ENCODE data around the gene THSD7B.

Gene THSD7B

GRCh38 chr2:137367361-137367760 is 602.0 kb downstream of the THSD7B start:
- DNase-seq (ENCODE audit: low read depth in 3 of 3): no peak

- no peak for DNase-seq (ENCODE audit: low read depth in 3 of 3)
Measured at GRCh38 chr2:137369106-137369505, 603.8 kb downstream of the THSD7B start.

- no peak for DNase-seq (ENCODE audit: low read depth in 3 of 3)
Measured at GRCh38 chr2:137379186-137379585, 613.8 kb downstream of the THSD7B start.

DNA sequence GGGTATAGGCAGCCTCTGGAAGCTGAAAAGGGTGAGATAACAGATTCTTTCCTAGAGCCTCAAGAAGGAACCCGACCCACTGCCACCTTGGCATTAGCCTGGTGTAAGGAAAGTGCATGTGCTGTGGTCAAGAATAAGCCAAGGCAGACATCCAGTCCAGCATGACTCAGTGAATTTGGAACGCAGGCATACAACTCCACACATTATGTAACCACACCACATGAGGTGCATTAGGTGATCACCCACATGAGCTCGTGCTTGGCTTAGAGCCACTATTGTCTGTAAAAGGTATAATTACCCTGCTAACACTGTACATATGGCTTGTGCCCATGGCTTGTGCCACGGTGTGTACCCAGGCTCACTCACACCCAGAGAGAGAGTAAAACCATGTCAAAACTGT is 615.3 kb downstream of the THSD7B start:
- DNase-seq (ENCODE audit: low read depth in 3 of 3): no peak

- no peak for DNase-seq (ENCODE audit: low read depth in 3 of 3)
Measured at GRCh38 chr2:137381731-137382130, 616.4 kb downstream of the THSD7B start.

DNA sequence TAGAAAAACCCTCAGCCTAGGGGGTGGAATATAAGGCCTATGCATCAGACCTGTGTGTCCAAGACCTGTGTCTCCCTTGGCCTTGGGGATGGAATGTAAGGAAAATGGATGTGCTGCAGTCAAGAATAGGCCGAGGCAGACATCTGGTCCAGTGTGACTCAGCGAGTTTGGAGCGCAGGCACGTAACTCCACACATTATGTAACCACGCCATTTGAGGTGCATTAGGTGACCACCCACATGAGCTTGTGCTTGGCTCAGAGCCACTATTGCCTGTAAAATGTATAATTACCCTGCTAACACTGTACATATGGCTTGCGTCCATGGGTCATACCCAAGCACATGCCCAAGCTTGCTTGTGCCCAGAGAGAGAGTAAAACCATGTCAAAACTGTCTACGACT is 618.0 kb downstream of the THSD7B start:
- DNase-seq (ENCODE audit: low read depth in 3 of 3): no peak

DNA sequence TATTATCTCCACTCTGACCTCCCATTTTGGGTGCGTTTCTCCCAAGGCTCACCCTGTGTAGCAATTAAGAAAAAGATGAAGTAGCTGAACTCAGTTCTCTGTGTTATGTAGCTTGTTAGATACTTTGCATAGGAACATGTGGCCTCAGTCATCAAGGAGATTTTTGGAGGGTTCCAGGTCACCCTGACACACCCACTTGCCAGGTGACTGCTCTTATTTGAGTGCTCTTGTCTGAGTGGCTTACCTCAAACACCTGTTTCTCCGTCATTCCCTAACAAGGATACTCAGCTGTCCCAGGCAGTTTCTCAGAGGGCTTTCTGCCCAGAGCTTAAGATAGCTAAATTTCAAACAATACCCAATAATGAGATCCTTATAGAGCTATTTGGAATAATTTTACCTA is 621.7 kb downstream of the THSD7B start:
- no peak for DNase-seq (ENCODE audit: low read depth in 3 of 3)

- no peak for DNase-seq (ENCODE audit: low read depth in 3 of 3)
Measured at GRCh38 chr2:137405496-137405895, 640.2 kb downstream of the THSD7B start.

- no peak for DNase-seq (ENCODE audit: low read depth in 3 of 3)
Measured at GRCh38 chr2:137411585-137411984, 646.2 kb downstream of the THSD7B start.

GRCh38 chr2:137420744-137421143 is 655.4 kb downstream of the THSD7B start:
- no peak for DNase-seq (ENCODE audit: low read depth in 3 of 3)

GRCh38 chr2:137435162-137435561 is 669.8 kb downstream of the THSD7B start:
- no peak for DNase-seq (ENCODE audit: low read depth in 3 of 3)

GRCh38 chr2:137437386-137437785 is 672.0 kb downstream of the THSD7B start:
- no peak for DNase-seq (ENCODE audit: low read depth in 3 of 3)

- no peak for DNase-seq (ENCODE audit: low read depth in 3 of 3)
Measured at GRCh38 chr2:137444970-137445369, 679.6 kb downstream of the THSD7B start.

DNA sequence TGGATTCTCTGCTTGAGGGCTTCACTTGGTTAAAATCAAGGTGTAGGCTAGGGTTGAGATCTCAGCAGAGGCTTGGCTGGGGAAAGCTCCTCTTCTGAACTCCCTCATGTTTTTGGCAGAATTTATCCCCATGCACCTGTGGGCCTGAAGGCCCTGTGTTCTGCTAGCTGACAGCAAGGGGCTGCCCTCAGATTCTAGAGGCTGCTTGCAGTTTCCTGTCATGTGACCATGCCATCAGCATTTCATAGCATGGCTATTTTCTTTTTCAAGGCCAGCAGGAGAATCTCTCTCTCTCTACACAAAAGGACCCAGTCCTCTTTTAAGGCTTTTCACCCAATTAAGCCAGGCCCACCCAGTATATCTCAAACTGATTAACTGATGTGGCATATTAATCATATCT is 684.1 kb downstream of the THSD7B start:
- no peak for DNase-seq (ENCODE audit: low read depth in 3 of 3)

- no peak for DNase-seq (ENCODE audit: low read depth in 3 of 3)
Measured at GRCh38 chr2:137454886-137455285, 689.5 kb downstream of the THSD7B start.

GRCh38 chr2:137467246-137467862 is 702.0 kb downstream of the THSD7B start:
- no peak for DNase-seq (ENCODE audit: low read depth in 3 of 3)

- DNase-seq (ENCODE audit: low read depth in 3 of 3): no peak
Measured at GRCh38 chr2:137493261-137493660, 727.9 kb downstream of the THSD7B start.

DNA sequence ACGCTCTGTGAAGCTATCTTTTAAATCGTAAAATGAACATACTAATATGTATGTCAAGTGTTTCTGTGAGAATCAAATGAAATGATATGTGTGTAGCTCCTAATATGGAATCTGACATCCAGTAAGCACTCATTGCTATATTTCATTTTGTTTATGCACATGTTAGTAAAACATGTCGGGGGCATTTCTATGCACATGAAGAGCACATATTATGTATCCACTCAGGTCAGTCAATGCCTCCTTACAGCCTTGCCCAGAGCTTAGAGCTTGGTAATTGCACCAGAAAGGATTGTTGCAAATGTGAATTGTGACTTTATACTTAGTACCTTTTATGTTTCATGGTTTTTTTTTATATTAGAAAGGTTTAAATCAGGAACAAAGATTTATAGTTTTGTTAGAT is 735.3 kb downstream of the THSD7B start:
- DNase-seq (ENCODE audit: low read depth in 3 of 3): no peak

DNA sequence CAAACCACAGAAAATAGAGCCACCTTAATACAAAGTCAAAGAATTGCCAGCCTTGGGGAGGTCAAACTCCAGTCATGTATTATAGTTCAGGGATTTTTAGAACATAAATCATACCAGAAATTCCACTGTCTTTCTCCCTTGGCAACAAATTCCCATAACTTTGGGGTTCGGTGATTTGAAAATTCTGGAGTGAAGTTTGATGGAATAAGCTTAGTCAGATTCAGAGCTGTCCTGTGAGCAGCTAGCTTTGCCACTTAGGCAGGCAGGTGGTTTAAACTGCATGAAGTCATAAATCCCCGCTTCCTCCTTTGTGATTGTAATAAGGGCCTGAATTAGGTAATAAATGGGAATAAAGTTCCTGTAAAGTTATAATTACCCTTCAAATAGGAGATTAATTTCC is 741.9 kb downstream of the THSD7B start:
- no peak for DNase-seq (ENCODE audit: low read depth in 3 of 3)

DNA sequence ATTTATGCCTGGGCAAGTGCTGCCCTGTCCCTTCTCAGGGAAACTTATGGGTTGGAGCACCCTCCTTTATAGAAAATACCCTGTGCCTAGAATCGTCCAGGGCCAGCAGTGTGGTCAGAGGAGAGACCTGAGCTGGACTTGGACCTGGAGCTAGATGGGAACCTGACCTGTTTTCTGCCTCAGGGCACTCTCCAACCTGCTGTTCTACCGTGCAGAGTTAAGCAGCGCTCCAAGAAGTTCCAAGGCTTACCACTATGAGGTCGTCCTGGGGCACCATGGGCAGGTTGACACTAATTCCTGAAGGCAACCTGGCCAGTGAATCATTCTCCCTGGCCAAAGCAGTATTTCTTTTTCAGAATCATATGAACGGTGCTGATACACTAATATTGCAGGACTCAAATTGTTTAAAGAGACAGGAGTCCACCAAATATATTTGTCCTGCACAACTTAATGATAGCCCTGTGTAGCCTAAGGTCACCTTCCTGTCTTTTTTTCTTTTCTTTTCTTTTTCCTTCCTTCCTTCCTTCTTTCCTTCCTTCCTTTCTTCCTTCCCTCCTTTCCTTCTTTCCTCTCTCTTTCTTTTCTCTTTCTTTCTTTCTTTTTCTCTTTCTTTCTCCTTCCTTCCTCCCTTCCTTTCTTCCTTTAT is 743.5 kb downstream of the THSD7B start:
- DNase-seq (ENCODE audit: low read depth in 3 of 3): no peak

GRCh38 chr2:137511526-137511925 is 746.2 kb downstream of the THSD7B start:
- DNase-seq (ENCODE audit: low read depth in 3 of 3): no peak

GRCh38 chr2:137521653-137522619 is 756.6 kb downstream of the THSD7B start:
- DNase-seq (ENCODE audit: low read depth in 3 of 3): no peak

DNA sequence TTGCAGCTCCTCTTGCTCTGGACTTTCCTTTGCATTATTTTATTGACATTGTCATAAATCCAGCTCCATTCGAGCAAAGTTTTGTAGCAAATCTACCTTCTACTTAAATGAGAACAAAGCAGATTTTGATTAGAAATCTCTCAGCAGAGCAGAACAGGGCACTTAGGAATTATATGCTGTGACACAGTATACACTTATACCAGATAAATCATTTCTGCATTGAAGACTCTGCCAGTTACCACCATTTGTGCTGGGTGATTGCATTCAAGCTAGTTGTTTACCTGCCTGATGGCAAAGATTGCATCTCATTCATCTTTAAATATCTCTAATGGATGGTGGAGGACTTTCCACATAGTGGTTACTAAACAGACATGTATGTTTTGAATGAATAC is 757.3 kb downstream of the THSD7B start:
- no peak for DNase-seq (ENCODE audit: low read depth in 3 of 3)

Data from stimulated activated CD4-positive, alpha-beta T cell treated with anti-CD3 and anti-CD28 coated beads, TNF-alpha, amount 100 ng/mL, for 4 hours (primary cell).